T-helper 2 cell treated with Interferon-gamma antibody and Interleukin-4, amounts not matched to agents 100 ng/mL and 5 ng/mL, for 36 hours (primary cell): ENCODE measurements around the gene RSRP1. TPM values are rescaled to one million over a fixed set of nuclear protein-coding genes. Genes with fewer than 3 reads are reported as not detected.
"Not testable (repeated sequence)": the region's sequence is repeated elsewhere in the genome, so short reads cannot be mapped to it uniquely, and the experiment has no call there.

Experiments
- intact Hi-C: fragments of 100-400 bp; cut with micrococcal nuclease; formaldehyde crosslinking; loops from one replicate; pipeline ENCODE4 v1.15.1; 2023
- total RNA-seq: library from RNA; stranded (reverse); gene quantifications from 2 replicates; pipeline ENCODE4 v1.2.3, GENCODE V29; 2022

The RSRP1 gene, protein sequence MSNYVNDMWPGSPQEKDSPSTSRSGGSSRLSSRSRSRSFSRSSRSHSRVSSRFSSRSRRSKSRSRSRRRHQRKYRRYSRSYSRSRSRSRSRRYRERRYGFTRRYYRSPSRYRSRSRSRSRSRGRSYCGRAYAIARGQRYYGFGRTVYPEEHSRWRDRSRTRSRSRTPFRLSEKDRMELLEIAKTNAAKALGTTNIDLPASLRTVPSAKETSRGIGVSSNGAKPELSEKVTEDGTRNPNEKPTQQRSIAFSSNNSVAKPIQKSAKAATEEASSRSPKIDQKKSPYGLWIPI
- 197 and 200 TPM in 2 replicates for total RNA-seq

DNA sequence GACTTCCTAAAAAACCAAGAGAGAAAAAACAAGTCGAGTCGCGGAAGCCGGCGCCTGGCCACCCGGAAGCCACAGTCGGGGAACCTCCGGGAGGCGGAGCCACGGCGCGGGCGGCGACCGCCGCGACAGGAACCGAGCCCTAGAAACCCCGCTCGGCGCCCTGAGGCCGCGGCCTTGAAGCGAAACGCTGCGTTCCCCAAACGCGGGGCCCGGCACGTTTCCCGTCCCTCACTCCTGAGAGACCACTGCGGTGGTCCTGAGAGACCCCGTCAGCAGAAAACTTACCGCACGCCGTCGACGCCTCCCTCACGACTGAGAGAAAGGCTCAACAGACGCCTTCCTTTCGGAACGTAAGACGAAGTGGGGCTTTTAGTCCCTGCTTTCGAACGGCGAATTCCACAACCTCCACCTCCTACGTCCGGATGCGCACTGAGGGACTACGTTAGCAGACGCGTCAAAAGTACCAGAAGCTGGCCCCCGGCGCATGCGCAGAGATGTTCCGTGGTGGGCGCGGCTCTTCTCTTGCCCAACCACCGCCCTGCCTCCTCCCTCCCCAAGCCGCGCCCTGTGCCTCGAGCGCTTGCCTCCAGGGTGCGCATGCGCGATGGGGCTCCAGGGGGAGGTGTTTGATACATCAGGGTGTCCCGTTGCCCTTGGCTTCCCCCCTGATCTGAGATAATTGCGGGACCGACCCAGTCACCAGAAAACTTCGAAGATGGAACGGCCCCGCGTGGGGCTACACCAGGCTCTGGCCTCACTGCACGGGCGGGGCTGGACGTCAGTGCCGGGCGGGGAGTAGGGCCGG is at the start of gene RSRP1:
TSS of gene RSRP1 (minus strand) at position 431 of the 805 bp plus-strand sequence. CDS start 491 bp downstream, outside the sequence.
- intact Hi-C loops, result loop anchor here (1.0 to 10.0 kb wide), 4 partner anchors 8 to 282 kb away; partner anchors contain the start of genes SYF2 and TMEM50A

DNA sequence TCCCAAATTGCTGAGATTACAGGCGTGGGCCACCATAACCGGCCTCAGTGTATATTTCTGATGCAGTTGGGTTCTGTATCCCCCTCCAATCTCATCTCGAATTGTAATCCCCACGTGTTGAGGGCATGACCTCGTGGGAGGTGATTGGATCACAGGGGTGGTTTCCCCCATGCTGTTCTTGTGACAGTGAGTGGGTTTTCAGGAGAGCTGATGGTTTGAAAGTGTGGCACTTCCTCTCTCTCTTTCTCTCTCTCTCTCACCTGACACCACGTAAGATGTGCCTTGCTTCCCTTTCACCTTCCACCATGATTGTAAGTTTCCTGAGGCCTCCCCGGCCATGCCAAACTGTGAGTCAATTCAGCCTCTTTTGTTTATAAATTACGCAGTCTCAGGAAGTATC is 49.2 kb upstream of the RSRP1 start:
- intact Hi-C loops, result not testable (repeated sequence)

DNA sequence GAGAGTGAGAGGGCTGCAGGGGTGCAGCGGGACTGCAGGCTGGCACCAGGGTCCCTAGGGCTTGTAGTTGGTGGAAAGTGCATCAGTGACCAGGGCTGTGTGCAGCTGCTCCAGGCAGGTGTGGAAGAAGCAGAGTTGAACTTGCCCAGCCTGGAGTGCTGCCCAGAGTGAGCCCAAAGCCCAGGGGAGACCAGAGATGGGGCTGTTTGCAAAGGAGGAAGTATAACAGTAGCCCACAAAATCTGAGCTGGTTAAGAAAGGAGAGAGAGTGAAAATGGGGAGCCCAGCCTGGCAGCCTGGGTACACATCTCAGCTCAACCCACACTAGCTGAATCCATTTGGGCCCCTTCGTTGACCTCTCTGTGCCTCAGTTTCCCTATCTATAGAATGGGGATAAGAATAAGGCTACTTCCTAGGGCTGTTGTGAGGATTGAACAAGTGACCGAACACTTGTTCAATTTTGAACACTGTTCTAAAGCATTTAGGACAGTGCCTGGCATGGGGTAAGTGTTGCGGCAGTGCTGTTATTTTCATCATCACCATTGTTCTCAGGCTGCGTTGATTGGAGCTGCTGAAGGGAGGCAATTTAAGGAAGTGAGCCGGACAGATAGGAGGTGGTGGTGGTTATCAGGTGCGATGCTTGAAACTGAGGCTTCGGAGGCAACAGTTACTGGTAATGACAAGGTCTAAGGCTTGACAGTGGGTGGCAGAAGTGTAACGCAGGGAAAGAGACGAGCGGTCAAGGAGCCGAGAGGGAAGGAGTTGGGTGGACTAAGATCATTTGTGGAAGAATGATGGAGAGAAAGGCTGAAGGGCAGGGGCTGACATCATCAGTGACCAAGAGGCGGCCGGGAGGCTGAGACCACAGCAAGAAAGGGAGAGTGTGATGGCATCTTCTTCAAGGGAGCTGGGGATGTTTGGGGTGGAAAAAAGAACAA is 47.9 kb upstream of the RSRP1 start:
- intact Hi-C loops, result not testable (repeated sequence)

GRCh38 chr1:25293426-25293825 is 46.2 kb upstream of the RSRP1 start:
- intact Hi-C loops, result not testable (repeated sequence)

DNA sequence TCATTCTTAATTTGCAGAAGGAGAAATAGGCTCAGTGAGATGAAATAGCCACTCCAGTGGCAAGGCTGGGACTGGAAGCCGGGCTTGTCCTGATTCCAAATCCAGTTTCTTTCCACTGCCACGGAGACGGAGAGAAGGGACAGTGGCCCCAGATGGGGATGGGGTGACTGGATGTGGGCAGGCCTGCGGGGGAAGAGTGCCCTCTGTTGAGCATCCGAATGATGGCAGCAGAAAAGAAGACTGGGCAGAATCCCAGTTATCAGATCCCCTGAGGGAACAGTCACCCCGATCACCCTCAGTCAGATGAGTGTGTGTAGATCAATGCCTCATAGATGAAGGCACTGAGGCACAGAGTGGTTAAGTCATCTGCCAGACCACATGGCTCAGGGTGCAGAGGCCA is 42.8 kb upstream of the RSRP1 start:
- intact Hi-C loops, result not testable (repeated sequence)

GRCh38 chr1:25288573-25289101 is 41.4 kb upstream of the RSRP1 start:
- intact Hi-C loops, result not testable (repeated sequence)

DNA sequence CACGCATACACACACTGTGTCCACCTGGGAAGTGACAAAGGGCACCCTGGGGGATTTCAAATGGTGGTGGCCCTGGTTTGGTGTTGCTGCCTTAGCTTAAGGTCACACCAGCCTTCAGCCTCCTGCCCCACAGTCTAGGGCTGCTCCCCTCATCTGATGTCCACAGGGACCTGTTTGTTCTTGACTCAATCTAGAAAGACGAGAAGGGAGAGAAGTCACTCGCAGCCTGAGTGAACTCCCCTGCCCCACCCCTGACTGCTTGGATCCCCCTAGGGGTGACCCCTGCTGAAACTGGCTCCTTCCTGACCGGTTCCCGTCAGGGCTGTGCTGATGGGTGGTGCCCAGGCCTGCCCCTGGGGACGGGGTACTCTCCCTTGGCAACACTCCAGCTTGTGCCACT is 39.9 kb upstream of the RSRP1 start:
- intact Hi-C loops, result not testable (repeated sequence)

DNA sequence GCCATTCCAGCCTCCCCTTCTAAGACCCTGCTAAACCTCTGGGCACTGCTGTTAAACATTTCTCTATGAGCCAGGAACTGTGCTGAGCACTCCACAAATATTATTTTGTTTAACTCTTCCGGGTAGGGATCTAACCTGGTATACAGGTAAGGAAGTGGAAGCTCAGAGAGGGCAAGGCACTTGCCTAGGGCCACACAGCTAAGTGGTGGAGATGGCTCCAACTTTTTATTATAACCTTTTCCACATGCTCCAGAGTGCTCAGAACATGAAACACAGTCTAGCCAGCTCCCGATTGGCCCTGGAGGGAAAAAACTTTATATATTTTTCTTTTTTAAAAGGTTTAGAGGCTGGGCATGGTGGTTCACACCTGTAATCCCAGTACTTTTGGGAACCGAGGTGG is 38.6 kb upstream of the RSRP1 start:
- intact Hi-C loops, result not testable (repeated sequence)

GRCh38 chr1:25279693-25280111 is 32.4 kb upstream of the RSRP1 start:
- intact Hi-C loops, result not testable (repeated sequence)

GRCh38 chr1:25278790-25279189 is 31.5 kb upstream of the RSRP1 start:
- intact Hi-C loops, result not testable (repeated sequence)

DNA sequence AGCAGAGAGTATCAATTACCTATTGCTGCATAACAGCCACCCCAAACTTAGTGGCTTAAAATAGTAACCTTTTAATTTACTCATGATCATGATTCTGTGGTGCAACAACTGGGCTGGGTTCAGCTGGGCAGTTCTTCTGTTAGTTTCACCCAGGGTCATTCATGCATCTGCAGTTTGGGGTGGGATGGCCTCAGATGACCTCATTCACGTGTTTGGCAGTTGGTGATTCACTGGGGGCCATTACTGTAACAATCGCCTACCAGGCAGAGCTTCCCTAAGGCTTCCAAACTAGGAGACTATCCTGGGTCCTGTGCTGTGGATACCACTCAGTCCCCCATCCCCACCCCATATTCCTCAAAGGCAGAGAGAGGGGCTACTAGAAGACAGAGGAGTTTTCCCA is 31.1 kb upstream of the RSRP1 start:
- intact Hi-C loops, result not testable (repeated sequence)

DNA sequence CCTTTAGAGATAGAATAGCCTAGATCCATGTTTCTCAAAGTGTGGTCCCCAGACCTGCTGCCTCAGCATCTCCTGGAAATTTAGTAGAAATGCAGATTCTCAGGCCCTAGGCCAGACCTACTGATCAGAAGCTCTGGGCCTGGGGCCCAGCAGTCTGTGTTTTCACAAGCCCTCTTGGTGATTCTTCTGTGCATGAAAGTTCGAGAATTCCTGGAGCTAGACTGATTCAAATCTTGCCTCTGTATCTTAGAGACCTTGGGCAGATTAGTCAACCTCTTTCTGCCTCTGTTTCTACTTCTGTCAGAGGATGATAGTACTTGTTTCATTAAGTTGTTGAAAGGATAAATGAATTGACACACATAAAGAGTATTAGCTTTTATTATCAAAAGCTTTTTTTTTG is 30.0 kb upstream of the RSRP1 start:
- intact Hi-C loops, result not testable (repeated sequence)

DNA sequence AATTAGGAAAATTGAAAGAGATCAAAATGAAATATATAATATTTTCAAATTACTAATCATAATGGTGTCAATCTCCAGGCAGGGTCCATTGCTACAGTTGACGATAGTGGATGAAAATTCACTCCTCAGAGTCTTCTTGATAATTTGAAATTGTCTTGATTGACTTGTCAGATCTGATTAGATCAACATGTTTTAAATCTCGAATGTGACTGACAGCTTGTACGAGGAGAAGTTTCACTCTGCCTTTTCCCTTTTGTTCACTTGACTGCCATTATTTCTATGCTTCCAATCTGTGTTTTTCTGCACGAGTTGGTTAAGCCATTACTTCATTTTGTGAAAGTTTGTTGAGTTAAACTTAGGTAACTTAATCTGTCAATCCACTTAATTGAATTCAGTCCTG is 28.4 kb upstream of the RSRP1 start:
- intact Hi-C loops, result not testable (repeated sequence)

DNA sequence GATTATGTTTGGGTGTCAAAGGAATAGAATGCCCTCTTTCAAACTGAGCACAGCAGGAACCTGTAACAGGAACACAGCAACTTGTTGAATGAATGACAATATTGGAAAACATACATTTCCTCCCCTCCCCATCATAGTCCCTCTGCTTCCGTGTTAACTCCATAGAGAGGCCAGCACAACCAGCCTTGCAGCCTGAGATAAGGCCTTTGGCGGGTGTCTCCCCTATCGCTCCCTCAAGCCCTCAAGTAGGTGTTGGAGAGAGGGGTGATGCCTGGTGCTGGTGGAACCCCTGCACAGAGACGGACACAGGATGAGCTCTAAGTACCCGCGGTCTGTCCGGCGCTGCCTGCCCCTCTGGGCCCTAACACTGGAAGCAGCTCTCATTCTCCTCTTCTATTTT is 25.0 kb upstream of the RSRP1 start, which contains the start of gene RHD:
TSS of gene RHD (plus strand) at position 272 of the 400 bp plus-strand sequence. CDS start at position 311, 39 bp downstream.
- intact Hi-C loops, result not testable (repeated sequence)

GRCh38 chr1:25268143-25268760 is 21.0 kb upstream of the RSRP1 start:
- intact Hi-C loops, result not testable (repeated sequence)

DNA sequence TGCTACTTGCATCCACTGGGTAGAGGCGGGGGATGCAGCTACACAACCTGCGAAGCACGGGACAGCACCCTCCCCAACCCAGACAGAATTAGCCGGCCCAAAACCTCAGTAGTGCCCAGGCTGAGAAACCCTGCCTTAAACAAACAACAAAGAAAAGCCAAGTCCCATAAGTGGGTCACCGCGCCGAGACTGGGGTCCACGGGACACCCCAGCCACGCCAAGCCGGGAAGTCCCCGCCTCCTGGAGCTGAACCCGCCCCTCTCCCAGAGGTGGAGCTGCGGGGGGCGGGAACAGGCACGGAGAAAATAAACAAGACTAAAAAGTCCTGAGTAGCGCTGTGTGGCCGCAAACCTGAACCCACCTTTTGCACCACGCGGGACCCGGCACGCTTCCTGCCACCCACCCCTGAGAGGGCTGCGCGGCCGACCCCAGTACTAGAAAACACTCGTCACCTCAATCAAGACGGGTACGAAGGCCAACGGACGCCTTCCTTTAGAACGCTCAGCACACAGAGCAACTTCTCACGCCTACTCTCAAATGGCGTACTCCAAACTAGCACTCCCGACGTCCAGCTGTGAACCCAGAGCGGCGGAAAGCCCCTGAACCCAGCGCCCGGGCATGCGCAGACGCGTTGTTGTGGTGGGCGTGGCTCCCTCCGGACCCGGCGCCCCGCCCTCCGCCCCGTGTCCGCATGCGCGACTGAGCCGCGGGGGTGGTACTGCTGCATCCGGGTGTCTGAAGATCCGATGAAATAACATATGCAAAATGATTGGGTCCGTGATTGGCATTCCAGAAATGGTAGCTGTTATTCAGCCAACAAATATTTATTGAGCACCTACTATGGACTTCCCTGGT is 20.3 kb upstream of the RSRP1 start:
- intact Hi-C loops, result not testable (repeated sequence)

DNA sequence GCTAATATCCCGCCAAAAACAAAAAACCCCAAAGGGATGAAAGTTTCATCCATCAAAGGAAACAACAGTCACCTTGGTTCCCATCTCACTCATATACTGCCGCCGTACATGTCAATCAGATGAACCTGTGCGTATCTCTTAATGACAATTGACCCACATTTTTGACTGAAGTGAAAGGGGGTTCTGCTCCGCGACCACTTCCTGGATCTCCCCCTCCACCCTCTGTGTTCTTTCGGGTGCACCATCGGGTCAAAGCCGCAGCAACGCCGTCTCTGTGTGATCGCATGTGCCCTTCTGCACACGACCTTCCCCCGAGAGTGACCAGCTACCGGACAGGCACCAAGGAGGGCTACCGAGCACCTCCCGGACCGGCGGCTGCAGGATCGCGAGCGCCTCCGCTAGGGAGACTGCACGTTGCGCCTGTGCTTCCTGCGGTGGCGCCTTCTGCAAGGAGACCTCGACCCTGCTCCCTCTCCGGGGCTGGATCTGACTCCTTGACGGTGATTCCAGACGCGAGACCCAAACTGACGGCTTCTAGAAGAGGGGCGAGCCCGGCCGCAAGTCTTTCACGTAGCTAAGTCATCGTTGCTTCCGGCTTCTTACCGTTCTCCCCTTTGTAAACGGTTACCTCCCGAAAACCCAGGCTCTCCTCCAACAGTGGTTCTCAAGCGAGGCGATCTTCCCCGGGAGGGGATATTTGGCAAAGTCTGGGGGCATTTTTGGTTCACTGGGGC is 19.5 kb upstream of the RSRP1 start:
- intact Hi-C loops, result not testable (repeated sequence)

GRCh38 chr1:25260336-25260735 is 13.1 kb upstream of the RSRP1 start:
- intact Hi-C loops, result not testable (repeated sequence)

DNA sequence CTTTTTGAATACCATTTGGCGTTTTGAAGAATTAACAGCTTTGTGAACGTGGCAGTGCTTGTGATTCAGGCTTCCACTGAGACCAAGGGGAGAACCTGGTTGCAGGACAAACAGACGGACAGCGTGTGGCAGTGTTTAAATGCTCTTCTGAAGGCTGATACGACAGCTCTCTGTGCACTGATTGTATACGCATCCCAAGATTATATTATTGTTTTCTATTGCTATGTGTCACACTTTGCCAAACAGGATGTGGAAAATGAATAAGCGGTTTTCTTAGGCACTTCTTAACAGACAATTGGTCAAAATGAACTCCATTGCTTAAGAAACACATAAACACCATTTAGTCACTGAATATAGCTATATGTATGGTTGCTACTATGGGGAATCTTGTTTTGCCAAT is 12.6 kb upstream of the RSRP1 start:
- intact Hi-C loops, result not testable (repeated sequence)
